Loucy (cell line): ENCODE results near the gene PADI3.

Experiments used
- EZH2phosphoT487 ChIP-seq: fragments of 200-600 bp; IDR thresholded peaks from 2 replicates; pipeline ENCODE4 v1.6.1; 2018; ENCODE audit warnings: antibody characterized with exemption, mild to moderate bottlenecking, moderate library complexity, borderline replicate concordance
- TF ChIP-seq, protein P1 (sequence below): fragments of 200-600 bp; sonication (generic); conservative IDR thresholded peaks from 2 replicates; pipeline ENCODE4 v1.5.1; 2014; ENCODE audit warnings: mild to moderate bottlenecking, antibody characterized with exemption, low read length

DNA sequence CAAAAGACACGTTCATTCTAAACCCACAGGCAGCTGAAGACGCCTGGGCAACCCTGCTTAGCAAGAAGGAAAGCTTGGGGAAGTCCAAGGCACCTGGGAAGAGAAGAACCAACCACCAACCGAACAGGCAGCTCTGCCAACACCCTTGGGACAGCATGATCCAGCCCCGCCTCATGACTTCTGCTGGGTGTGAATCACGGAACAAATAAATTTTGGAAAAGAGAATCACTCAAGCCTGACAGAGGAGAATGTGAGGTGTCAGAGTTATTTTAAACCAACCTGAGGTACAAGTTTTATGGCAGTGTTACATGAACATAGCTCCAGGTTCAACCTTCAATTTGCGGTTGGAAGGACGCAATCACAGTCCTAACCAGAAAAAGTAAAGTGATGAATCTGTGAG, 49.1 kb downstream of the PADI3 start:
- TF ChIP-seq, protein P1, sequence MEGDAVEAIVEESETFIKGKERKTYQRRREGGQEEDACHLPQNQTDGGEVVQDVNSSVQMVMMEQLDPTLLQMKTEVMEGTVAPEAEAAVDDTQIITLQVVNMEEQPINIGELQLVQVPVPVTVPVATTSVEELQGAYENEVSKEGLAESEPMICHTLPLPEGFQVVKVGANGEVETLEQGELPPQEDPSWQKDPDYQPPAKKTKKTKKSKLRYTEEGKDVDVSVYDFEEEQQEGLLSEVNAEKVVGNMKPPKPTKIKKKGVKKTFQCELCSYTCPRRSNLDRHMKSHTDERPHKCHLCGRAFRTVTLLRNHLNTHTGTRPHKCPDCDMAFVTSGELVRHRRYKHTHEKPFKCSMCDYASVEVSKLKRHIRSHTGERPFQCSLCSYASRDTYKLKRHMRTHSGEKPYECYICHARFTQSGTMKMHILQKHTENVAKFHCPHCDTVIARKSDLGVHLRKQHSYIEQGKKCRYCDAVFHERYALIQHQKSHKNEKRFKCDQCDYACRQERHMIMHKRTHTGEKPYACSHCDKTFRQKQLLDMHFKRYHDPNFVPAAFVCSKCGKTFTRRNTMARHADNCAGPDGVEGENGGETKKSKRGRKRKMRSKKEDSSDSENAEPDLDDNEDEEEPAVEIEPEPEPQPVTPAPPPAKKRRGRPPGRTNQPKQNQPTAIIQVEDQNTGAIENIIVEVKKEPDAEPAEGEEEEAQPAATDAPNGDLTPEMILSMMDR: no peak
- TF ChIP-seq EZH2phosphoT487: no peak
